PC-9 (cell line): ENCODE results near the gene VWDE. TPM values are rescaled to one million over a fixed set of nuclear protein-coding genes. Genes with fewer than 3 reads are reported as not detected.

Experiments
- BruUV-seq: library from RNA; stranded (reverse); fragments of 400-500 nt; replicated peaks from 2 replicates; lab custom pipeline; 2021; lab: Mats Ljungman, UMichigan
- CTCF ChIA-PET: fragments of 300-600 bp; sonication (Branson Sonifier 250); formaldehyde crosslinking; loops from one replicate; lab custom pipeline; 2022; ENCODE audit warnings: antibody characterized with exemption; lab: Charles Lee
- POLR2A ChIA-PET: fragments of 300-600 bp; sonication (Branson Sonifier 250); formaldehyde crosslinking; loops from one replicate; lab custom pipeline; 2022; ENCODE audit warnings: antibody characterized with exemption; ENCODE audit not compliant: unreplicated experiment; lab: Charles Lee
- DNase-seq, 2 experiments: peaks; one replicate each; pipeline versions ENCODE4 v3.0.0 to v3.0.0-alpha.2; 2015 to 2022; ENCODE audit warnings: mixed read lengths in 1 of 2
- H2AFZ ChIP-seq: fragments of 200-600 bp; sonication (generic); 2 replicates; pipeline ENCODE4 v1.8.1; 2017; ENCODE audit warnings: antibody characterized with exemption
- H3F3A ChIP-seq: fragments of 200-600 bp; sonication (generic); 2 replicates; pipeline ENCODE4 v1.8.1; 2017; ENCODE audit warnings: antibody characterized with exemption, mild to moderate bottlenecking, low read depth; ENCODE audit not compliant: insufficient read depth
- H3K27ac ChIP-seq: fragments of 200-600 bp; sonication (generic); 2 replicates; pipeline ENCODE4 v1.6.1; 2016; ENCODE audit warnings: mixed run types
- H3K27me3 ChIP-seq: fragments of 200-600 bp; sonication (generic); 2 replicates; pipeline ENCODE4 v1.6.1; 2016; ENCODE audit warnings: low read depth, mixed run types; ENCODE audit not compliant: insufficient read depth
- H3K36me3 ChIP-seq: fragments of 200-600 bp; sonication (generic); 2 replicates; pipeline ENCODE4 v1.6.1; 2016; ENCODE audit warnings: low read depth, mixed run types
- H3K4me1 ChIP-seq: fragments of 200-600 bp; sonication (generic); replicated peaks from 2 replicates; pipeline ENCODE4 v1.6.1; 2016; ENCODE audit warnings: mixed run types; ENCODE audit not compliant: insufficient read depth
- H3K4me2 ChIP-seq: fragments of 200-600 bp; sonication (generic); 2 replicates; pipeline ENCODE4 v1.6.1; 2017; ENCODE audit warnings: mixed run types
- H3K4me3 ChIP-seq: fragments of 200-600 bp; sonication (generic); 2 replicates; pipeline ENCODE4 v1.6.1; 2016; ENCODE audit warnings: mixed run types
- H3K79me2 ChIP-seq: fragments of 200-600 bp; sonication (generic); 2 replicates; pipeline ENCODE4 v1.6.1; 2017; ENCODE audit warnings: low read depth, mixed run types
- H3K9me2 ChIP-seq: fragments of 200-600 bp; sonication (generic); 2 replicates; pipeline ENCODE4 v1.8.1; 2017; ENCODE audit warnings: mild to moderate bottlenecking; ENCODE audit not compliant: insufficient read depth
- H3K9me3 ChIP-seq: fragments of 200-600 bp; sonication (generic); 2 replicates; pipeline ENCODE4 v1.8.1; 2016; ENCODE audit warnings: low read depth; ENCODE audit not compliant: insufficient read depth
- H4K20me1 ChIP-seq: fragments of 200-600 bp; sonication (generic); 2 replicates; pipeline ENCODE4 v1.8.1; 2017; ENCODE audit not compliant: insufficient read depth
- CTCF ChIP-seq: fragments of 200-600 bp; sonication (generic); conservative IDR thresholded peaks from 2 replicates; pipeline ENCODE4 v1.6.1; 2017; ENCODE audit warnings: mixed run types, antibody characterized with exemption, mild to moderate bottlenecking, moderate library complexity
- EZH2 ChIP-seq: fragments of 200-600 bp; sonication (generic); IDR thresholded peaks from 2 replicates; pipeline ENCODE4 v1.8.0; 2017; ENCODE audit warnings: antibody characterized with exemption, low read depth
- intact Hi-C: fragments of 100-400 bp; cut with micrococcal nuclease; formaldehyde crosslinking; loops from one replicate; pipeline ENCODE4 v1.10.0; 2022; ENCODE audit not compliant: unreplicated experiment
- total RNA-seq: library from RNA; stranded (reverse); gene quantifications from 2 replicates; pipeline ENCODE4 v1.2.3, GENCODE V29; 2021

Gene VWDE
- total RNA-seq, 1 experiment from 2014 or later = 27.3 TPM

GRCh38 chr7:12444785-12445184, 41.1 kb upstream of the VWDE start:
- H3K27ac ChIP-seq = no peak overlapping the region
- no peak overlapping the region for H3K4me2 ChIP-seq
- BruUV-seq = no TSS peak
- ChIA-PET CTCF (no interaction called here), POLR2A (no interaction called here)
- no peaks in the 10 kb centered on the region for H3K9me2 ChIP-seq
- TF ChIP-seq CTCF (no peak), EZH2 (no peak)
- no peaks in the 10 kb centered on the region for H3F3A ChIP-seq
- H4K20me1 ChIP-seq = no peaks in the 10 kb centered on the region
- no peaks in the 10 kb centered on the region for H3K27me3 ChIP-seq
- no peak overlapping the region for H2AFZ ChIP-seq
- no peak for DNase-seq
- H3K36me3 ChIP-seq = no peaks in the 10 kb centered on the region
- H3K79me2 ChIP-seq = no peaks in the 10 kb centered on the region
- no peaks in the 10 kb centered on the region for H3K4me1 ChIP-seq
- intact Hi-C loops = no loop called here
- no peaks in the 10 kb centered on the region for H3K9me3 ChIP-seq
- H3K4me3 ChIP-seq = no peak overlapping the region

- Histone ChIP-seq H3F3A (no peaks in the 10 kb centered on the region), H3K79me2 (no peaks in the 10 kb centered on the region), H3K9me2 (no peaks in the 10 kb centered on the region), H4K20me1 (no peaks in the 10 kb centered on the region), H3K4me3 (no peak overlapping the region), H3K27me3 (no peaks in the 10 kb centered on the region), H3K27ac (no peak overlapping the region), H3K9me3 (no peaks in the 10 kb centered on the region), H3K36me3 (no peaks in the 10 kb centered on the region), H3K4me1 (no peaks in the 10 kb centered on the region), H3K4me2 (no peak overlapping the region), H2AFZ (no peak overlapping the region; the same call in 1 of the 2 replicates)
- TF ChIP-seq CTCF (no peak), EZH2 (no peak)
- POLR2A ChIA-PET = no interaction called here
- CTCF ChIA-PET = no interaction called here
- no TSS peak for BruUV-seq
- no peak for DNase-seq
- intact Hi-C loops = no loop called here
These were observed 36.6 kb upstream of the VWDE start for GRCh38 chr7:12440229-12440628.

- ChIA-PET CTCF (interaction anchor here (0.6 kb wide), 1 partner anchor 343 kb away, joined by 4 read pairs; no protein-coding TSS in a partner anchor), POLR2A (no interaction called here)
- Histone ChIP-seq H3F3A (no peaks in the 10 kb centered on the region), H3K36me3 (no peaks in the 10 kb centered on the region), H4K20me1 (no peaks in the 10 kb centered on the region), H3K4me2 (no peak overlapping the region), H3K27me3 (no peaks in the 10 kb centered on the region), H3K79me2 (no peaks in the 10 kb centered on the region), H2AFZ (no peak overlapping the region), H3K9me2 (no peaks in the 10 kb centered on the region), H3K4me3 (no peak overlapping the region), H3K9me3 (no peaks in the 10 kb centered on the region), H3K4me1 (no peaks in the 10 kb centered on the region), H3K27ac (no peak overlapping the region)
- intact Hi-C loops = loop anchor here (10.0 kb wide), 1 partner anchor 58 kb away; no protein-coding TSS in a partner anchor
- DNase-seq = no peak
- TF ChIP-seq CTCF (no peak), EZH2 (no peak)
- no TSS peak for BruUV-seq
These were observed 33.4 kb upstream of the VWDE start for GRCh38 chr7:12436896-12437535.
